AG09309 (cell line): ENCODE data around the gene LARP1.
"Not testable (repeated sequence)": the region's sequence is repeated elsewhere in the genome, so short reads cannot be mapped to it uniquely, and the experiment has no call there.

Source experiments
- DNase-seq: peaks from one replicate; pipeline ENCODE4 v3.0.0-alpha.2; 2010; ENCODE audit warnings: low read depth
- H3K4me3 ChIP-seq: 2 replicates; pipeline ENCODE4 v1.5.1; 2011; ENCODE audit warnings: mild to moderate bottlenecking, low read depth, low read length, moderate library complexity; ENCODE audit not compliant: control insufficient read depth
- TF ChIP-seq, protein P1 (sequence below): IDR thresholded peaks from 2 replicates; pipeline ENCODE4 v1.5.1; 2011; ENCODE audit warnings: mild to moderate bottlenecking, low read depth, low read length, inconsistent platforms; ENCODE audit not compliant: insufficient read depth, control insufficient read depth; ENCODE audit errors: missing control alignments

The LARP1 gene

DNA sequence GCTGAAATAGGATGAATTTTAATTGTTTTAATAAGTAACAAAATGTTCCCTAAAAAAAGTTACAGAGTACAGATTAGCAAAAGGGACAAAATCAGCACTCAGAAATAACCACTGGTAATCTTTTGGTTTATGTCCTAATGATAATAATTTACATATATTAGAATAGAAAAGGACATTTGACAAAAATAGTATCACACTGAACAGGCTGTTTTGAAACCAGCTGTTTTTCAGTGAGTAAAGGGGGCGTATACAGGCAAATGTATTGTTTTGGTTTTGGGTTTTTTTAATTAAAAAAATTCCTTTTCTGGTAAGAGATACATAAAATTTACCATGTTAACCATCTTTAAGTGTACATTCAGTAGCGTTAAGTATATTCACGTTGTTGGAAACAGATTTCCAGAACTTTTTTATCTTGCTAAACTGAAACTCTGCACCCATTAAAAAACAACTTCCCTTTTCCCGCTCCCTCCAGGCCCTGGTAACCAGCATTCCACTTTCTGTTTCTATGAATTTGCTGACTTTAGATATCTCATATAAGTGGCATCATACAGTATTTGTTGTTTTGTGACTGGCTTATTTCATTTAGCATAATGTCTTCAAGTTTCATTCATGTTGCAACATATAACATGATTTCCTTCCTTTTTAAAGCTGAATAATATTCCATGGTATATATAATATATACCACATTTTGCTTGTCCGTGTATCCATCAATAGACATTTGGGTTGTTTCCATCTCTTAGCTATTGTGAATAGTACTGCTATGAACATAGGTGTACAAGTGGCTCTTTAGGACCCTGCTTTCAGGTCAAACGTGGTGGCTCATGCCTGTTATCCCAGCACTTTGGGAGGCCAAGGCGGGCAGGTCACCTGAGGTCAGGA lies 20.6 kb upstream of the LARP1 start:
- TF ChIP-seq, protein P1, sequence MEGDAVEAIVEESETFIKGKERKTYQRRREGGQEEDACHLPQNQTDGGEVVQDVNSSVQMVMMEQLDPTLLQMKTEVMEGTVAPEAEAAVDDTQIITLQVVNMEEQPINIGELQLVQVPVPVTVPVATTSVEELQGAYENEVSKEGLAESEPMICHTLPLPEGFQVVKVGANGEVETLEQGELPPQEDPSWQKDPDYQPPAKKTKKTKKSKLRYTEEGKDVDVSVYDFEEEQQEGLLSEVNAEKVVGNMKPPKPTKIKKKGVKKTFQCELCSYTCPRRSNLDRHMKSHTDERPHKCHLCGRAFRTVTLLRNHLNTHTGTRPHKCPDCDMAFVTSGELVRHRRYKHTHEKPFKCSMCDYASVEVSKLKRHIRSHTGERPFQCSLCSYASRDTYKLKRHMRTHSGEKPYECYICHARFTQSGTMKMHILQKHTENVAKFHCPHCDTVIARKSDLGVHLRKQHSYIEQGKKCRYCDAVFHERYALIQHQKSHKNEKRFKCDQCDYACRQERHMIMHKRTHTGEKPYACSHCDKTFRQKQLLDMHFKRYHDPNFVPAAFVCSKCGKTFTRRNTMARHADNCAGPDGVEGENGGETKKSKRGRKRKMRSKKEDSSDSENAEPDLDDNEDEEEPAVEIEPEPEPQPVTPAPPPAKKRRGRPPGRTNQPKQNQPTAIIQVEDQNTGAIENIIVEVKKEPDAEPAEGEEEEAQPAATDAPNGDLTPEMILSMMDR: no peak
- DNase-seq: no peak
- no peak overlapping the region for H3K4me3 ChIP-seq

DNA sequence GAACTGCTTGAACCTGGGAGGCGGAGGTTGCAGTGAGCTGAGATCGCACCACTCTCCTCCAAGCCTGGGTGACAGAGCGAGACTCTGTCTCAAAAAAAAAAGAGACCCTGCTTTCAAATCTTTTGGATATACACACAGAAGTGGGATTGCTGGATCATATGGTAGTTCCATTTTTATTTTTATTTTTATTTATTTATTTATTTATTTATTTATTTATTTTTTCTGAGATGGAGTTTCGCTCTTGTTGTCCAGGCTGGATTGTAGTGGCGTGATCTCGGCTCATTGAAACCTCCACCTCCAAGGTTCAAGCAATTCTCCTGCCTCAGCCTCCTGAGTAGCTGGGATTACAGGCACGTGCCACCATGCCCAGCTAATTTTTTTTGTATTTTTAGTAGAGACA lies 19.8 kb upstream of the LARP1 start:
- not testable (repeated sequence) for H3K4me3 ChIP-seq, DNase-seq

DNA sequence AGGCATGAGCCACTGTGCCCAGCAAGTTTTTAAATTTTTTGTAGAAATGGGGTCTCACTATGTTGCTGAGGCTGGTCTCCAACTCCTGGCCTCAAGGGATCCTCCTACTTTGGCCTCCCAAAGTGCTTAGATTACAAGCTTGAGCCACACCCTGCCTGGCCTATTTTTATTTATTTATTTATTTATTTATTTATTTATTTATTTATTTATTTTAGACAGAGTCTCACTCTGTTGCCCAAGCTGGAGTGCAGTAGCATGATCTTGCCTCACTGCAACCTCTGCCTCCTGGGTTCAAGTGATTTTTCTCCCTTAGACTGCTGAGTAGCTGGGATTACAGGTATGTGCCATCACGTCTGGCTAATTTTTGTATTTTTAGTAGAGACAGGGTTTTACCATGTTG lies 18.8 kb upstream of the LARP1 start:
- H3K4me3 ChIP-seq, DNase-seq: not testable (repeated sequence)

DNA sequence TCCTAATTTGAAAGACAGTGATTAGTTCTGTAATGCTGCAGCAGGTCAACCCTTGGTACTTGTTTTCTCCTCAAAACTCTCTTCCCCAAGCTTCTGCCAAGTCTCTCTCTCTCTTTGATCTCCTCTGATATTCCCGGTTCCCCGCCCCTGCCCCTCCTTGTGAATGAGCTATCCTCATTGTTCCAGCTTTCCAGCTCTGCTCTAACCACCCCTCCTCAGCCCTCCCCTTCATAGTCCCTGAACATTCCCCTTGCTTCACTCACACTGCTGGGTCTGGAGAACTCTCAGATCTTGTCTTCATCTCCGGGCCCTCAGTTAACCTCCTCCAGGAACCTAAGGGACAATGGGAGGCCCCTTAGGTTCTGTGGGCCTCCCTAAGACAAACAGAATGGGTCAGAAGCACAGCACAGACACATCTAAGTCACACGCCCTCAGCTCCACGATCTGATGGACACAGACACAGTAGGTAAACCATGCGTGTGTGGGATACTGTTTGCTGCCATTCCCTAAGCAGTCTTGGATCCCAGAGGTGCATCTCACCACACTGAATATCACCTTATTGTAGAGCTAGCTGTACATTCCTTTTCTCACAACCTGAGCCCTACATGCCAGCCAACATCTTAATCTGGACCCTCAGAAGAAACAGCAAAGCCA lies 17.4 kb upstream of the LARP1 start:
- H3K4me3 ChIP-seq: no peak overlapping the region
- no peak for DNase-seq
- TF ChIP-seq, protein P1: no peak

DNA sequence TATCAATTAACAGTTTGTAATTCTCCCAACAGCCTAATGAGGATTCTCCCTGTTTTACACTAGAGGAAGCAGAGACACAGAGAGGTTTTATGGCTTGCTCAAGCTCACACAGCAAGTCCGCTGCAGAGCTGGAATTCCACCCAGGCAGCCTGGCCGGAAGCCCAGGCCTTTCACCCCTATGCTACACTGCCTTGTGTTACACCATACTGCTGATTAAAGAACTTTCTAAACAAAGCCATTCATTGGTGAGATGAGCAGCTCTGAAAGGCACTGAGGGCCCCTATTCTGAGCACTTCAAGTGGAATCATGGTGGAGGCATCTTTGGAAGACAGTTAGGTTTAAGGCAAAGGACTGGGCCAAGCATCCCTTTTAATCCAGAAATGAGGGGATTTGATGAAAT lies 14.7 kb upstream of the LARP1 start:
- H3K4me3 ChIP-seq: no peak overlapping the region
- TF ChIP-seq, protein P1: no peak
- DNase-seq: no peak

DNA sequence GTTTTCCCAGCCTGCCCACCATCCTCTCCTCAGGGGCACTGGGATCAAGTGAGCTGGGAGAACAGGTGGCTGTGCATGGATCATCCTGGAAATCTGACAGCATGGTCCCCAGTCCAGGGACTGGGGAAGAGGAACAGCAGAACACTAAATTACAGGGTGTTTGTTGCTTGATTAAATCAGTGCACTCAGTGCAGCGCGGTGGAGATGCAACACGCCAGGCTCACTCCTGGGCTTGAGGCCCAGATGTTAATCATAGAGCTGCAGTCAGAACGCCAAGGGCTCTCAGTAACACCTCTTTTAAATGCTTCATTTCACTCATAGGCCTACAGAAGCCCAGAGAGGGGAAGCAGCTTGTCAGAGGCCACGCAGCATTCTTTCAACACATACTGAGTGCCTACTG lies 14.2 kb upstream of the LARP1 start:
- TF ChIP-seq, protein P1: no peak
- no peak overlapping the region for H3K4me3 ChIP-seq
- DNase-seq: no peak

DNA sequence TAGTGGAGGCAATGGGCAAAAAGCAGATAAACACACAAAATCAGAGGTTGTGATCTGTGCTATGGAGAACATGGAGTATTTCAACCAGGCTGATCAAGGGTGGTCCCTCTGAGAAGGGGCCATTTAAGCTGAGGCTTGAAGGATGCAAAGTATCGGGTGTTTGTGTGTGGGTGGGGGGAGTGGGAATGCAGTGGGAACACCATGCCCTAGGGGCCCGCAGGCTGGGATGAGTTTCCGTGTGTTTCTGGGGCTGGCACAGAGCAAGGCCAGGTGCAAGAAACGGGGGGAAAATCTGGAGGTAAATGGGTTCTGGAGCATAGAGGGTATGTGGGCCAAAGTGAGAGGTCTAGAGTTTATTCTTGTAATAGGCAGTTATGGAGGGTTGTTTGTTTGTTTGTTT lies 13.8 kb upstream of the LARP1 start:
- TF ChIP-seq, protein P1: no peak
- no peak for DNase-seq
- H3K4me3 ChIP-seq: no peak overlapping the region
